Transverse colon (tissue), 4 donors: Measurements from ENCODE around the gene CCDC107.

Experiments
- POLR2A ChIP-seq: fragments of 450-650 bp; IDR thresholded peaks from one replicate; pipeline ENCODE4 v1.6.1; 2016; ENCODE audit warnings: antibody characterized with exemption, mild to moderate bottlenecking, moderate library complexity
- POLR2AphosphoS5 ChIP-seq, 3 donors: sonication (generic); formaldehyde crosslinking; IDR thresholded peaks; one replicate each; pipeline ENCODE4 v1.6.1; 2016; ENCODE audit warnings: antibody characterized with exemption in 3 of 3
- TF ChIP-seq, protein P1 (sequence below), 5 experiments: fragments of 200-600 bp in 3 of 5; fragments of 450-650 bp in 2 of 5; sonication (generic) in 3 of 5; IDR thresholded peaks; 1 replicate in 2 of 5; 2 replicates in 3 of 5; pipeline ENCODE4 v1.5.1; 2016 to 2017; ENCODE audit warnings: antibody characterized with exemption in 5 of 5, inconsistent platforms in 3 of 5, mild to moderate bottlenecking in 2 of 5, moderate library complexity in 1 of 5

DNA sequence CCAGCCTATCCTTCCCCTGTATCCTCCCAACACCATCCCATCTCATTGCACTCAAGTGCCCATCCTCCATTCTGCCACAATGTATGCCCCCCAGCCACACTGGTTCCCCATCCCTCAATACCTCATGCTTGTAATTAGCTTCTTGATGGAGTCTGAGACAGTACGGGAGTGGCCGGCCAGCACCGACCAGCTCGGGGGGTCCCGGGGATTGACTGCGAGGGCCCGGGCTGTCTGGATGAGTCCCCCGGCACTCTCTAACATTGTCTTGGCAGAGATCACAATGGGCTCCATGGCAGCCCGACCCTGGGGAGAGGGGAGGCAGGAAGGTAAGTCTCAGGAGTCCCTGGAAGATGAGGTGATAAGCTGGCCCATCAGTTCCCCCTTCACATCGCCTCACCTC, 48.9 kb downstream of the CCDC107 start:
- TF ChIP-seq POLR2AphosphoS5 (IDR thresholded peaks at IDR 0.05) (no peak), POLR2A (no peak)
- TF ChIP-seq, protein P1, sequence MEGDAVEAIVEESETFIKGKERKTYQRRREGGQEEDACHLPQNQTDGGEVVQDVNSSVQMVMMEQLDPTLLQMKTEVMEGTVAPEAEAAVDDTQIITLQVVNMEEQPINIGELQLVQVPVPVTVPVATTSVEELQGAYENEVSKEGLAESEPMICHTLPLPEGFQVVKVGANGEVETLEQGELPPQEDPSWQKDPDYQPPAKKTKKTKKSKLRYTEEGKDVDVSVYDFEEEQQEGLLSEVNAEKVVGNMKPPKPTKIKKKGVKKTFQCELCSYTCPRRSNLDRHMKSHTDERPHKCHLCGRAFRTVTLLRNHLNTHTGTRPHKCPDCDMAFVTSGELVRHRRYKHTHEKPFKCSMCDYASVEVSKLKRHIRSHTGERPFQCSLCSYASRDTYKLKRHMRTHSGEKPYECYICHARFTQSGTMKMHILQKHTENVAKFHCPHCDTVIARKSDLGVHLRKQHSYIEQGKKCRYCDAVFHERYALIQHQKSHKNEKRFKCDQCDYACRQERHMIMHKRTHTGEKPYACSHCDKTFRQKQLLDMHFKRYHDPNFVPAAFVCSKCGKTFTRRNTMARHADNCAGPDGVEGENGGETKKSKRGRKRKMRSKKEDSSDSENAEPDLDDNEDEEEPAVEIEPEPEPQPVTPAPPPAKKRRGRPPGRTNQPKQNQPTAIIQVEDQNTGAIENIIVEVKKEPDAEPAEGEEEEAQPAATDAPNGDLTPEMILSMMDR (IDR thresholded peaks at IDR 0.05), result no peak
